ENCODE results near the gene STKLD1.
"Not testable (repeated sequence)": the region's sequence is repeated elsewhere in the genome, so short reads cannot be mapped to it uniquely, and the experiment has no call there.

Gene STKLD1

GRCh38 chr9:133389025-133389557 is 12.9 kb downstream of the STKLD1 start:
- DNase-seq: no peak

GRCh38 chr9:133389562-133389961 is 13.4 kb downstream of the STKLD1 start:
- DNase-seq: no peak

GRCh38 chr9:133390713-133391112 is 14.5 kb downstream of the STKLD1 start:
- DNase-seq: no peak

DNA sequence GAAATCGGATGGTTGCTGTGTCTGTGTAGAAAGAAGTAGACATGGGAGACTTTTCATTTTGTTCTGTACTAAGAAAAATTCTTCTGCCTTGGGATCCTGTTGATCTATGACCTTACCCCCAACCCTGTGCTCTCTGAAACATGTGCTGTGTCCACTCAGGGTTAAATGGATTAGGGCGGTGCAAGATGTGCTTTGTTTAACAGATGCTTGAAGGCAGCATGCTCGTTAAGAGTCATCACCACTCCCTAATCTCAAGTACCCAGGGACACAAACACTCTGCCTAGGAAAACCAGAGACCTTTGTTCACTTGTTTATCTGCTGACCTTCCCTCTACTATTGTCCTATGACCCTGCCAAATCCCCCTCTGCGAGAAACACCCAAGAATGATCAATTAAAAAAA is 15.3 kb downstream of the STKLD1 start:
- not testable (repeated sequence) for DNase-seq

- not testable (repeated sequence) for DNase-seq
Measured at GRCh38 chr9:133392308-133392707, 16.1 kb downstream of the STKLD1 start.

DNA sequence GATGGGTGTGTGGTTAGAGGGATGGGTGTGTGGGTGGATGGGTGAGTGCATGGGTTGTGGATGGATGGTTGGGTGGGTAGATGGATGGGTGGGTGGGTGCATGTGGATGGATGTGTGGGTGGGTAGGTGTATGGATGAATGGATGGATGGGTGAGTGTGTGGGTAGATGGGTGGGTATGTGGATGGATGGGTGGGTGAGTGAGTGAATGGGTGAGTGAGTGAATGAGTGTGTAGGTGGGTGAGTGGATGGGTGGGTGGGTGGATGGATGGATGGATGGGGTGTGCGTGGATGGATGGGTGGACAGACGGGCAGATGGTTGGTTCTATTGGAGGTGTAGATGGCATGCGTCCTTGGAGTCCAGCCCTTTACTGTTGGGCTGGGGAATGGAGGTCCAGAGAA is 17.2 kb downstream of the STKLD1 start:
- no peak for DNase-seq

DNA sequence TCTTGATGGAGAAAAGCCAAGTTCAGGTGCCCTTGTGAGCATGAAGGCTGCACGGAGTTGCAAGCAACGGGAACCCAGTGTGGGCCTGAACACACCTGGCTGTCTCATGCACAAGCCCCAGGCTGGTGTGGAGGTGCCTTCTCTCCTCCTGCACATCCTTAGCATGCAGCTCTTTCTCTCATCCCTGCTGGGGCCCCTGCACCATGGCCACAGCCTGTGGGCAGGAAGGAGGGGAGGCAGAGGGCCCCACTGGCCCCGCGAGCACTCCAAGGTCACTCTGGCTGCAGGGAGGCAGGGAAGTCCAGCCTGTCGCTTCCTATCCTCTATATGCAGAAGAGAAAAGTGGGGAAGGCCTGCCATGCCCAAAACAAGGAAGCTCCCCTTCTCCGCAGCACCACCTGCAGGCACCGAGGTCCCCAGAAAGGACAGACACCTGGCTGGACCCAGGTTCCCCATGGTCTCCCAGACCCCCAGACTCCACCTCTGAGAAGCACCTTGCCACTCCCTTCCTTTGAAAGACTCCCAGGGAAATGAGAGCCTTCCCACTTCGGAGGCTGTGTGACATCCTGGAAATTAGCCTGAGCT is 18.6 kb downstream of the STKLD1 start:
- DNase-seq: no peak

DNA sequence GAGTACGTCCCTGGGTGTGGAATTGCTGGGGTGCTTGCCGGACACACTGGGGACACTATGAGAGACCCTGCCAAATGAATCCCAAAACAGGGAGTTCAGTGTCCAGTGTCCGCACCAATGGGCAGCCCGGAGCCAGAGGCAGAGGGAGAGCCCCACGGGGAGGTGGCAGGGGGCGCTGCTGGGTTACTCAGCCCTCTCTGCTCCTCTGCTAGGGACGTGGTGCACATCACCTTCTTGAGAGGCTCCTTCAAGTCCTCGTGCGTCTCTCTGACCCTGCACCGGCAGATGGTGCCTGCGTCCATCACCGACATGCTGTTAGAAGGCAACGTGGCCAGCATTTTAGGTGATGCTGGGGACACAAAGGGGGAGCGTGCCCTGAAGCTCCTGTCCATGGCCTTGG is 20.8 kb downstream of the STKLD1 start:
- no peak for DNase-seq

- DNase-seq: no peak
Measured at GRCh38 chr9:133397370-133397769, 21.2 kb downstream of the STKLD1 start.

DNA sequence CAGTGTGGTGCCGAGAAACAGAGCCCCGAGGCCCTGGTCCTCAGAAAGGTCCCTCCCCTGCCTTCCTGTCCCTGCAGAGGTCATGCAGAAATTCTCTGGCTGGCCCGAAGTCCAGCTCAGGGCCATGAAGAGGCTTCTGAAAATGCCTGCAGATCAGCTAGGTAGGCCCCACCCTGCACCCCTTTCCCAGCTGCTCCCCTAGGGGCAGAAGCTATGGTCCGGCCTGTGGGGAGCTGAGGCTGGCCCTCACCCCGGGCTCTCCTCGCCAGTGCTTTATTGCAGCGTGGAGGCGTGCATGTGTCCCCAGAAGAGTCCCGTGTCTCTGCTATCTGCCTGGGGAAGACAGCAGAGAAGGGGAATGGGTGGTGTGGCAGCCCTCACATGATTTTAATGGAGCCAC is 21.7 kb downstream of the STKLD1 start:
- DNase-seq: no peak

DNA sequence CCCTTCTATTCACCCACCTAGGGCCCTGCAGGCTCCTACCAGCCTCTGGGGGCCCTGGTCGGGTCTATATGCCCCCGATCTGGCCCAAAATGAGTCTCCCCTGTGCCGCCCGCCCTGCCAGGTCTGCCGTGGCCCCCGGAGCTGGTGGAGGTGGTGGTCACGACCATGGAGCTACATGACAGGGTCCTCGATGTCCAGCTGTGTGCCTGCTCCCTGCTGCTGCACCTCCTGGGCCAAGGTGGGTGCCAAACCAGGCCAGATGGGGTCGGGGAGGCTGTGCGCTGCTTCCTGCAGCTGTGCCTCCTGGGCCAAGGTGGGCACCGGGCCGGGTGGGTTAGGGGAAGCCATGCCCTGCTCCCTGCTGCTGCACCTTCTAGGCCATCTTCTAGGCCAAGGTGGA is 24.1 kb downstream of the STKLD1 start:
- no peak for DNase-seq

DNA sequence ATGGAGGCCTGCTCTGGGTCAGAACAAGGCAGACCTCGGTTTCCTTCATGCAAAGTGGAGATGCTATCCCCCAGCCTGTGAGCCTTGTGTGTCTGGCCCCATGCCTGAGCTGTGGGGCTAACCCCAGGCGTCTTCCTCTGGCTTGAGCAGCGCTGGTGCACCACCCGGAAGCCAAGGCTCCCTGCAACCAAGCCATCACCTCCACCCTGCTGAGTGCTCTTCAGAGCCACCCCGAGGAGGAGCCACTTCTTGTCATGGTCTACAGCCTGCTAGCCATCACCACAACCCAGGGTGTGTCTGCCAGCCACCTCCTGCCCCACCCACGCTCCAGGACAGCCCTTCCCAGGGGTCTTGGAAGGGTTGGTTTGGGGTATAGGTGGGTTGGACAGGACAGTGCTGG is 25.4 kb downstream of the STKLD1 start:
- DNase-seq: no peak

DNA sequence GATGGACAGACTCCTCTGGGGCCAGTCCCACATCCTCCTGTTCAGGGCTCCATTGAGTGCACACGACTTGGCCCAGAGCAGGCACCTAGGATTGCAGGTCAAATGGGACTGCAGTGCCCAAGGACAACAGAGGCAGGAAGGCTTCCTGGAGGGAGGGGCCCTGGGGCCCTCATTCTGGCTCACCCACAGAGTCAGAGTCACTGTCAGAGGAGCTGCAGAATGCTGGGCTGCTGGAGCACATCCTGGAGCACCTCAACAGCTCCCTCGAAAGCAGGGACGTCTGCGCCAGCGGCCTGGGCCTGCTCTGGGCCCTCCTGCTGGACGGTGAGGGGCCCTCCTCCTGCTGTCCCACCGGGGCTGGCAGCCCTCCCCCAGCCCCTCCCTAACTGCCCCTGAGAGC is 26.5 kb downstream of the STKLD1 start:
- no peak for DNase-seq

DNA sequence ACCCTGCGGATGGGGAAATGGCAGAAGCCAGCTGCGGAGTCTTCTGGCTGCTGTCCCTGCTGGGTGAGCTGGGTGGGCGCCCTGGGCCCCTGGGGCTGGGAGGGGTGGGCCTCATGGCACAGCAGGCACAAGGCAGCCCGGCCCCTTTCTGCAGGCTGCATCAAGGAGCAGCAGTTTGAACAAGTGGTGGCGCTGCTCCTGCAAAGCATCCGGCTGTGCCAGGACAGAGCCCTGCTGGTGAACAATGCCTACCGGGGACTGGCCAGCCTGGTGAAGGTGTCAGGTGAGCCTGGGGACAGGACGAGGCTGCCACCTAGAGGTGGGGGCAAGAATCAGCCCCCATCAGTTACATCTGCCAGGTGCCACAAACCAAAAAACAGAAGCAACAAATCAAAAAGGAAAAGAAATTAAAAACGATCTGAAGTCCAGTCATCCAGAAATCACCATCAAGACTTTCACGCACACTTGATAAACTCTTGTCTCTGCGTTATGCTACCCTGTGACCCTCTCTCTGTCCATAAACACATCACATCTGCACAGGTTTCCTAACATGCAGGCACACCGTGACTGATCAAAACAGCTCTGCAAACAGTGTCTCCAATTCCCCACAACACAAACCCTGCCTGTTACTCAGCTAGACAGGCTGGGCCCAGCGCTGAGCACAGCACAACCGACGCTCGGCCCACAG is 27.7 kb downstream of the STKLD1 start:
- peak; percentile 60 for DNase-seq

DNA sequence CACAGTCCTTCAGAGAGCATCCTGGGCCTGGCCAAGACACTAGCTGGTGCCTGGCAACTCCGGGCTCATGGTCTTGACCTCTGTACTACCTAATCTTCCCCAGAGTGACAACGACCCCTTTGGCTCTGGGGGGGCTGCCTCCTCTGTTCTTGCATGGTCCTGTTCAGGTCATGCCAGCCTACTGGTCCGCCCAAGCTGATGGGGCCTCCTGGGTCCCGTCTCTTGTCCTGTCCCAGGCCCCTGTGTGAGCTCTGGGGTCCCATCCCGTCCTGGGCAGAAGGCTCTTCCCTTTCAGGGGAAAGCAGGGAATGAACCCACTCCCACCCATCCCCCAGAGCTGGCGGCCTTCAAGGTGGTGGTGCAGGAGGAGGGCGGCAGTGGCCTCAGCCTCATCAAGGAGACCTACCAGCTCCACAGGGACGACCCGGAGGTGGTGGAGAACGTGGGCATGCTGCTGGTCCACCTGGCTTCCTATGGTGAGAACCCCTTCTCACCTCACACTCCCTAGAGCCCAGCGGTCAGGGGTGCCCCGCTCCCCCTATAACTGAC is 28.4 kb downstream of the STKLD1 start:
- DNase-seq: no peak

GRCh38 chr9:133405508-133406438 is 29.6 kb downstream of the STKLD1 start:
- DNase-seq: no peak

DNA sequence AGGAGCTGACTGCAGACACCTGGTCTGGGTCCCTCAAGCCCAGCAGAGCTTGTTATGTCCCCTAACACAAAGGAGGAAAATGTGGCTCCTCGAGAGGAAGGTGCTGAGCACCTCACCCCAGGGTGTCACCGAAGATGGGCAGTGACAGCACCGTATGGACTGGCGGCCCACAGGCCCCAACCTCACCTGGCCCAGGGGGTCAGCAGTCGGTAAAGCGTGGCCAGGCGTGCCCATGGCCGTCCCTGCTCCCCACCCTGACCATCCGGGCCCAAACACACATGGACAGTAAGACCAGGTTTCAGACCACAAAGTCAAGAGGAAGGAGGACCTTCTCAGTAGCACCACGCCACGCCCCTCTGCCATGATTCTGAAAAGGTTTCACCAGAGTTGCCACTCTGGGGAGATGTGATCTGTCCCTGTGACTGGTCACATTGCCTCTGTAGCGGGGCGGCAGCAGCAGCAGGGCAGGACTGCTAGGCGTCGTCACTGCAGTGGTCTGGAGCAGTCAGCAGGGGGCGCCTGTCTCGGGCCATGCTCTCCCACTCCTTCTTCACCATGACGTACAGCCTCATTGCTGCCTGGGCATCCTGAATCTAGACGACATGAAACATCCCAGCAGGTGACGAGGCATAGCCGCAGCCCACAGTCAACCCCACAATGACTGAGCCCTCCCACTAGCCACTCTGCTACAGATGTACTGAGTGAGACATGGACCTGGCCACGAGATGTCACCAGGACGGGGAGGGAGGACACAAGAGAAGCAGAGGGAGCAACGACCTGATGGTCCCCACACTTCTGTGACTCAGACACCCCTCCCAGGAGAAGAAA is 30.5 kb downstream of the STKLD1 start:
- peak; percentile 74 for DNase-seq

DNA sequence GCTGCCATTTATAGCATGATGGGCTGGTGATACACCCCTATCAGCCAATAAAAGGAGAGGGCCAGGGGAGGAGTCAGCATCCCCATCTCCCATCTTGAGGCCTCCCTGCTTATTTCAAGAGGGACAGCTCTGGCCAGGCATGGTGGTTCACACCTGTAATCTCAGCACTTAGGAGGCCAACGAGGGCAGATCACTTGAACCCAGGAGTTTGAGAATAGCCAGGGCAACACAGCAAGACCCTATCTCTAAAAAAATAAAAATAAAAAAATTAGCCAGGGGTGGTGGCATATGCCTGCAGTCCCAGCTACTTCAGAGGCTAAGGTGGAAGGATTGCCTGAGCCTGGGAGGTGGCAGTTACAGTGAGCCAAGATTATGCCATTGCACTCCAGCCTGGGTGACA is 31.9 kb downstream of the STKLD1 start:
- DNase-seq: no peak

GRCh38 chr9:133415170-133415569 is 39.0 kb downstream of the STKLD1 start:
- no peak for DNase-seq

GRCh38 chr9:133417541-133418461 is 41.6 kb downstream of the STKLD1 start, which contains the start of gene REXO4:
Gene REXO4, minus strand, starts transcription at chr9:133418010. Its CDS starts 166 bp downstream, at chr9:133417844.
- DNase-seq: peak; percentile 76

DNA sequence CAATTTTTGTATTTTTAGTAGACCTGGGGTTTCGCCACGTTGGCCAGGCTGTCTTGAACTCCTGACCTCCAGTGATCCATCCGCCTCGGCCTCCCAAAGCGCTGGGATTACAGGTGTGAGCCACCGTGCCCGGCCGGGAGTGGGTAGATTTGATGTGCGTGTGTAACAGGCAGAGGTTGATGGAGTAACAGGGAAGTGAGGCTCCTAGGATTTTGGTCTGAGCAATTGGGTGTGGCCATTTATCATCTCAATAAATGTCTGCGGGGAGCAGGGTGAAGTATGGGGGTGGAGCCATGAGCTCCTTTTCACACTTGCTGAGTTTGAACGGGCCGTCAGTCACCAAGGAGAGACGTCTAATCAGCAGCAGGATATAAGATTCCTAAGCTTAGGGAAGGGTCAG is 42.8 kb downstream of the STKLD1 start:
- no peak for DNase-seq
